Testis (tissue), 3 donors: ENCODE measurements around the gene CHIA. TPM values are rescaled to one million over a fixed set of nuclear protein-coding genes. Genes with fewer than 3 reads are reported as not detected.

Source experiments
- DNase-seq: peaks from one replicate; pipeline ENCODE4 v3.0.0-alpha.2; 2019
- H3K27ac ChIP-seq, 2 donors: fragments of 200-600 bp; sonication (generic); one replicate each; pipeline ENCODE4 v1.5.1; 2019
- H3K27me3 ChIP-seq: fragments of 200-600 bp; sonication (generic); one replicate; pipeline ENCODE4 v1.5.1; 2019
- H3K36me3 ChIP-seq: fragments of 200-600 bp; sonication (generic); one replicate; pipeline ENCODE4 v1.5.1; 2017; ENCODE audit warnings: low read depth; ENCODE audit errors: missing control alignments
- H3K4me1 ChIP-seq: fragments of 200-600 bp; sonication (generic); one replicate; pipeline ENCODE4 v1.5.1; 2019
- H3K4me3 ChIP-seq, 2 donors: fragments of 200-600 bp; sonication (generic); one replicate each; pipeline ENCODE4 v1.5.1; 2017 to 2019
- H3K9me3 ChIP-seq: fragments of 200-600 bp; sonication (generic); one replicate; pipeline ENCODE4 v1.5.1; 2017
- POLR2A ChIP-seq: fragments of 450-650 bp; IDR thresholded peaks from one replicate; pipeline ENCODE4 v1.6.1; 2017; ENCODE audit warnings: antibody characterized with exemption, mild to moderate bottlenecking, moderate library complexity
- WGBS, 2 donors: methylation state at CpG; one replicate each; pipeline ENCODE4 v1.1.5; 2018; 5-methylcytosine and 5-hydroxymethylcytosine counted together
- intact Hi-C: fragments of 100-400 bp; cut with DNase I; formaldehyde crosslinking; loops from one replicate; pipeline ENCODE4 v1.15.1; 2023; ENCODE audit warnings: low total_unique reads
- polyA plus RNA-seq: library from polyadenylated mRNA; stranded (reverse); fragments of 350-450 nt; fragmentation: Illumina TruSeq; extraction: RNeasy Lipid Tissue Mini Kit (QIAGEN cat#74804); gene quantifications from one replicate; pipeline ENCODE4 v1.2.3, GENCODE V29; 2014; ENCODE audit warnings: low read depth, low replicate concordance; ENCODE audit not compliant: insufficient read depth
- total RNA-seq, 2 donors: library from RNA; depleted of rRNA; stranded (reverse); fragments of >200 nt; gene quantifications; one replicate each; pipeline ENCODE4 v1.2.3, GENCODE V29; 2016
- TF ChIP-seq, protein P1 (sequence below), 3 experiments: fragments of 450-650 bp in 2 of 3; fragments of 200-600 bp in 1 of 3; sonication (generic) in 1 of 3; IDR thresholded peaks; one replicate each; pipeline ENCODE4 v1.5.1; 2016 to 2019; ENCODE audit warnings: antibody characterized with exemption in 3 of 3, mild to moderate bottlenecking in 2 of 3, moderate library complexity in 1 of 3

Gene CHIA
- total and polyA plus RNA-seq, 3 donors from 2014 or later = 0.31 to 0.70 TPM; not detected in 1

DNA sequence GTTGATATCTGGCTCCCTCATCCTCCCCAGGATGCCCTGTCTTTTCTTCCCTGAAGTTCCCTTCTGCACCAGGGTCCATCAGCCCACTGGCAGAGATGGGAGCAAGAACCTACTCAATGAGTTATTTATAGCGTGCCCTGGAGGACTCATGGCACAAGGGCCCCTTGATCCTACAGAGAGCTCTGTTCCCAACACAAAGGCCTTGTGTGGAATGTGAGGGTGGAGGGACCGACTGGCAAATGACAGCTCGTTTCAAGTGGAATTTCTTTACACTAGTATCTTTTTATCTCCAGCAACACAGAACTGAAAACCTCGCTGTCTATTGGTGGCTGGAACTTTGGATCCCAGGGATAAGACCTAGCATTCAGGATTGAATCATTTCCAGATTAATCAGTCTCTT is 40.7 kb upstream of the CHIA start:
- H3K4me3 ChIP-seq = no peak overlapping the region
- no peaks in the 10 kb centered on the region for H3K27me3 ChIP-seq
- intact Hi-C loops = no loop called here
- 65 to 85% methylated on average over 4 of the region's 4 CpGs for WGBS, 2 donors
- H3K9me3 ChIP-seq = no peaks in the 10 kb centered on the region
- DNase-seq = no peak
- no peaks in the 10 kb centered on the region for H3K4me1 ChIP-seq
- H3K36me3 ChIP-seq = no peaks in the 10 kb centered on the region
- no peak overlapping the region for H3K27ac ChIP-seq
- TF ChIP-seq POLR2A = no peak
- TF ChIP-seq, protein P1, sequence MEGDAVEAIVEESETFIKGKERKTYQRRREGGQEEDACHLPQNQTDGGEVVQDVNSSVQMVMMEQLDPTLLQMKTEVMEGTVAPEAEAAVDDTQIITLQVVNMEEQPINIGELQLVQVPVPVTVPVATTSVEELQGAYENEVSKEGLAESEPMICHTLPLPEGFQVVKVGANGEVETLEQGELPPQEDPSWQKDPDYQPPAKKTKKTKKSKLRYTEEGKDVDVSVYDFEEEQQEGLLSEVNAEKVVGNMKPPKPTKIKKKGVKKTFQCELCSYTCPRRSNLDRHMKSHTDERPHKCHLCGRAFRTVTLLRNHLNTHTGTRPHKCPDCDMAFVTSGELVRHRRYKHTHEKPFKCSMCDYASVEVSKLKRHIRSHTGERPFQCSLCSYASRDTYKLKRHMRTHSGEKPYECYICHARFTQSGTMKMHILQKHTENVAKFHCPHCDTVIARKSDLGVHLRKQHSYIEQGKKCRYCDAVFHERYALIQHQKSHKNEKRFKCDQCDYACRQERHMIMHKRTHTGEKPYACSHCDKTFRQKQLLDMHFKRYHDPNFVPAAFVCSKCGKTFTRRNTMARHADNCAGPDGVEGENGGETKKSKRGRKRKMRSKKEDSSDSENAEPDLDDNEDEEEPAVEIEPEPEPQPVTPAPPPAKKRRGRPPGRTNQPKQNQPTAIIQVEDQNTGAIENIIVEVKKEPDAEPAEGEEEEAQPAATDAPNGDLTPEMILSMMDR (IDR thresholded peaks at IDR 0.05) = no peak

DNA sequence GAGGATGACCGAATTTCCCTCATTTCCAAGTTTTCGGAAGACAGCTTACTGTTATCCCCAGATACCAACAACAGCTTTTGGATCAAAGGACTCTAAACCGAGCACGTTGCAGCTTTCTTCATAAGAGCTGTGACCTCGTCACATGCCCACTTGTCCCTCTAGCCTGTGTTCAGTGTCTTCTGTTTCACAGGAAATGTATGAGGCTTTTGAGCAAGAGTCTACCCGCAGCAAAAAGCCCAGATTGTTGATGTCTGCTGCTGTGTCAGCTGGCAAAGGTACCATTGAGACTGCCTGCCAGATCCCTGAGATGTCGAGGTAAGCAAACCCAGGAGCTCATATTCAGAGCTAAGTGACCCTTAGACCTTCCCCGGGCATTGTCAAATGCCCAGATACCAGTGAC is 39.1 kb upstream of the CHIA start:
- Histone ChIP-seq H3K9me3 (no peaks in the 10 kb centered on the region), H3K4me1 (no peaks in the 10 kb centered on the region), H3K27ac (no peak overlapping the region), H3K36me3 (no peaks in the 10 kb centered on the region), H3K4me3 (no peak overlapping the region), H3K27me3 (no peaks in the 10 kb centered on the region)
- TF ChIP-seq, protein P1 (IDR thresholded peaks at IDR 0.05) = no peak
- no peak for TF ChIP-seq POLR2A
- intact Hi-C loops = no loop called here
- DNase-seq = no peak
- 86 to 90% methylated on average over 8 of the region's 8 CpGs for WGBS, 2 donors

DNA sequence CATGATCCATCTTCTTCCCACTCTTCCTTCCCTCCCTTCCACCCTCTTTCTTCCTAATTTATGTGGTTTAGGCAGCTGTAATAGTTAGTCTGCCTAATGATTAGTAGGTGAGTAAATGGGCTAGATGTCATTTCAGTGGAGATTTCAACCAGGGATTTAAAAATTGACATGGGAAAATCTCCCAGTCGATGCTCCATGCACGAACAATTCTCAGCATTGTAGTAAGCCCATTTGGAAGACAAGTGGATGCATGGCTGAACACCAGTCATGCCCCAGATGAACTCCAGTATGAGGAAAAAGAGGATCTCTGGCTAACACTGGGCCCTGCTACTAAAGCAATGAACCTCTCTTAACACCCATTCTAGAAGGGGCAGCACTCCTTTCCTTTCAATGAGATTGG is 37.9 kb upstream of the CHIA start:
- Histone ChIP-seq H3K9me3 (no peaks in the 10 kb centered on the region), H3K27me3 (no peaks in the 10 kb centered on the region), H3K4me1 (no peaks in the 10 kb centered on the region), H3K27ac (no peak overlapping the region), H3K36me3 (no peaks in the 10 kb centered on the region), H3K4me3 (no peak overlapping the region)
- intact Hi-C loops = no loop called here
- WGBS, 2 donors = 88 to 96% methylated on average over 2 of the region's 2 CpGs
- no peak for DNase-seq
- TF ChIP-seq, protein P1 (IDR thresholded peaks at IDR 0.05) = no peak
- TF ChIP-seq POLR2A = no peak

DNA sequence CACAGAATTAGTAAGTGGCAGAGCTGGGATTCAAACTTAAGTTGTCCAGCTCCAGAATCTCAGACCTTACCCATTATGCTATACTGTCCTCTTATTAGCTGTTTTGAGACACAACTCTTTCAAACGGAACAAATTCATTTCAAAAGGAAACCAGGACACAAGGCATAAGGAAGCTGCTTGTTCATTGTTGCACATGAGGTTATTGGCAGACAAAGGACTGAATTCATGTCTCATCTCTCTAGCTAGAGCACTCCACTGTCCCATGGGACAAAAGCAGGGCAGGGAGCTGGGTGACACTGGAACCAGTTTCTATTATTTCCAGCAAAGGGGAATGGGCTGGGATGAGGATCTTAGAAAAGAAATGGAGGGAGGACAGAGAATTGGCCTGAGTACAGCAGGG is 36.8 kb upstream of the CHIA start:
- Histone ChIP-seq H3K4me3 (no peak overlapping the region), H3K36me3 (no peaks in the 10 kb centered on the region), H3K4me1 (no peaks in the 10 kb centered on the region), H3K27ac (no peak overlapping the region), H3K27me3 (no peaks in the 10 kb centered on the region), H3K9me3 (no peaks in the 10 kb centered on the region)
- no peak for TF ChIP-seq POLR2A
- TF ChIP-seq, protein P1 (IDR thresholded peaks at IDR 0.05) = no peak
- 45 to 72% methylated on average over 1 of the region's 1 CpG for WGBS, 2 donors
- intact Hi-C loops = no loop called here
- DNase-seq = no peak

DNA sequence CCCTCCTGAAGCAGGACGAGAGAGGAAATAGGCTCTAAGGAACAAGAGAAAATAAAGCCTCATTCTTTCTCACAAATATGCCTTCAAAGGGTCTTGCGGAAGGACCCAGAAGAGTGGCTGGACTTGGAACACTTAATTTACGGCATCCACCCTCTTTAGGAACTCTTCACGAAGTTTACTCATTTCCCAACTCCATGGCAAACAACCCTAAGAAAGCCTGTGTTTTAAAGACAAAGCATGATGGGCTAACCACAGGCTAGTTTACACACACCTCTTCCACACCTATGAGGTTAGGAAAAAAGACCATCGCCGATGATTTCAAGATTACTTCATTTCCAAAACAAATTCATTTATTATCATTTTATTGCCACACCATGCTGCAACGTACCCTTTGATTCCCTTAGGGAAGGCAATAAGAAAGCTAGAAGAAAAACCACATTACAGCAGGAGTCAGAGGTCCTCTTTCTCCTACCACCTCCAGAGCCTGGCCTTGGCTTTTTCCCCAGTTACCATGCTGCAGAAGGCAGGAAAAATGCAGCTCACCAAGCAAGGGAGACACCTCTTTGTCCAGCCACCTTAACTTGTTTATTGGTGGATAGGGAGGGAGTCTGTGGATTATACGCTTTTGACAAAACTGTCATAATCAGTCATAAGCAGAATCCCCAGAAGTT is 33.5 kb upstream of the CHIA start:
- H3K36me3 ChIP-seq = no peaks in the 10 kb centered on the region
- no peak overlapping the region for H3K4me3 ChIP-seq
- no peaks in the 10 kb centered on the region for H3K27me3 ChIP-seq
- WGBS, 2 donors = 87 to 90% methylated on average over 8 of the region's 8 CpGs
- DNase-seq = no peak
- intact Hi-C loops = no loop called here
- H3K27ac ChIP-seq = no peak overlapping the region
- TF ChIP-seq POLR2A = no peak
- TF ChIP-seq, protein P1 (IDR thresholded peaks at IDR 0.05) = no peak
- H3K4me1 ChIP-seq = no peaks in the 10 kb centered on the region
- no peaks in the 10 kb centered on the region for H3K9me3 ChIP-seq
